K562 (cell line): ENCODE measurements around the gene ADARB2. TPM values are rescaled to one million over a fixed set of nuclear protein-coding genes. Genes with fewer than 3 reads are reported as not detected.

ENCODE experiments used
- ATAC-seq: fragments of 200-7000 bp; cut with Tn5 transposase; 3 replicates; pipeline ENCODE4 v1.9.1; 2020; ENCODE audit warnings: moderate library complexity
- BruUV-seq: library from RNA; stranded (reverse); fragments of 400-500 nt; replicated peaks from 2 replicates; lab custom pipeline; 2021; lab: Mats Ljungman, UMichigan
- CTCF ChIA-PET: fragments of 300-600 bp; formaldehyde crosslinking; extraction: SDS; loops from one replicate; lab custom pipeline; 2021; ENCODE audit warnings: low intra/inter-chr PET ratio; lab: Yijun Ruan, JAX
- POLR2A ChIA-PET: fragments of 300-600, 350-650 bp; sonication (Branson Sonifier 250); formaldehyde crosslinking; extraction: SDS; loops from one replicate; lab custom pipeline; 2021; ENCODE audit warnings: antibody characterized with exemption, inconsistent platforms; lab: Yijun Ruan, JAX
- DNase-seq, 4 experiments: peaks; one replicate each; pipeline versions ENCODE4 v3.0.0 to v3.0.0-alpha.2; 2011 to 2018; ENCODE audit warnings: low spot score in 3 of 4, mixed read lengths in 3 of 4; ENCODE audit errors: extremely low read depth in 1 of 4
- FAIRE-seq: peaks from 2 replicates; lab custom pipeline; 2011; peaks lifted over from hg19 to GRCh38; lab: Jason Lieb, UNC
- H2AFZ ChIP-seq: 2 replicates; pipeline ENCODE4 v1.6.0; 2011; ENCODE audit warnings: low read depth, low read length, control low read depth, inconsistent platforms
- H3K27ac ChIP-seq: fragments of 200-600 bp; 3 replicates; pipeline ENCODE4 v1.8.0; 2011; ENCODE audit warnings: low read depth, mild to moderate bottlenecking, control low read depth, inconsistent platforms, low read length, moderate library complexity, mixed read lengths; ENCODE audit errors: extremely low read depth
- H3K27me3 ChIP-seq, 2 experiments: fragments of 300-600 bp in 1 of 2; 2 replicates in 1 of 2; 3 replicates in 1 of 2; pipeline versions ENCODE4 v1.6.0 to v1.8.0; 2011; ENCODE audit warnings: inconsistent platforms in 2 of 2, low read length in 2 of 2, mild to moderate bottlenecking in 1 of 2, mixed read lengths in 1 of 2, moderate library complexity in 1 of 2; ENCODE audit not compliant: control insufficient read depth in 2 of 2, insufficient read depth in 2 of 2
- H3K36me3 ChIP-seq: fragments of 300-600 bp; 3 replicates; pipeline ENCODE4 v1.8.0; 2011; ENCODE audit warnings: mild to moderate bottlenecking, low read length, inconsistent platforms; ENCODE audit not compliant: control insufficient read depth, insufficient read depth
- H3K4me1 ChIP-seq, 2 experiments: fragments of 200-600 bp in 1 of 2; replicated peaks in 1 of 2; 2 replicates in 1 of 2; 3 replicates in 1 of 2; pipeline versions ENCODE4 v1.5.1 to v1.8.0; 2011; ENCODE audit warnings: inconsistent platforms in 2 of 2, low read length in 2 of 2, mild to moderate bottlenecking in 1 of 2, mixed read lengths in 1 of 2, moderate library complexity in 1 of 2; ENCODE audit not compliant: control insufficient read depth in 2 of 2, insufficient read depth in 2 of 2
- H3K4me2 ChIP-seq: 2 replicates; pipeline ENCODE4 v1.6.1; 2011; ENCODE audit warnings: low read length, control low read depth, inconsistent platforms, mixed read lengths; ENCODE audit not compliant: insufficient read depth
- H3K4me3 ChIP-seq: fragments of 200-600 bp; sonication (generic), shearing (Covaris generic); 2 replicates; pipeline ENCODE4 v1.5.1; 2016; ENCODE audit warnings: control low read depth, inconsistent platforms
- H3K79me2 ChIP-seq: fragments of 200-600 bp; 3 replicates; pipeline ENCODE4 v1.8.0; 2011; ENCODE audit warnings: low read length, inconsistent platforms; ENCODE audit not compliant: control insufficient read depth, insufficient read depth
- H3K9ac ChIP-seq, 2 experiments: 2 replicates each; pipeline versions ENCODE4 v1.6.0 to v1.6.1; 2011; ENCODE audit warnings: low read depth in 2 of 2, low read length in 2 of 2, control low read depth in 1 of 2, inconsistent platforms in 1 of 2, mild to moderate bottlenecking in 1 of 2, mixed read lengths in 1 of 2; ENCODE audit not compliant: insufficient read depth in 1 of 2
- H3K9me1 ChIP-seq: one replicate; pipeline ENCODE4 v1.6.0; 2011; ENCODE audit warnings: inconsistent platforms, mild to moderate bottlenecking, low read length, moderate library complexity; ENCODE audit not compliant: control insufficient read depth, insufficient read depth
- H3K9me3 ChIP-seq: replicated peaks from 2 replicates; pipeline ENCODE4 v1.5.1; 2011; ENCODE audit warnings: low read depth, low read length, inconsistent platforms; ENCODE audit not compliant: control insufficient read depth, insufficient read depth
- H4K20me1 ChIP-seq: replicated peaks from 2 replicates; pipeline ENCODE4 v1.6.1; 2011; ENCODE audit warnings: low read length, inconsistent platforms, mixed read lengths; ENCODE audit not compliant: control insufficient read depth, insufficient read depth
- CAMTA2 ChIP-seq: fragments of 250-450 bp; sonication (Bioruptor Pico); conservative IDR thresholded peaks from 2 replicates; pipeline ENCODE4 v1.5.1; 2022
- CBX3 ChIP-seq, 2 experiments: IDR thresholded peaks; 1 replicate in 1 of 2; 2 replicates in 1 of 2; pipeline ENCODE4 v1.6.1; 2012; ENCODE audit warnings: inconsistent platforms in 2 of 2, low read length in 2 of 2, borderline replicate concordance in 1 of 2, control low read depth in 1 of 2
- FOXJ2 ChIP-seq: fragments of 200-800 bp; sonication (Bioruptor generic); IDR thresholded peaks from 2 replicates; pipeline ENCODE4 v1.6.1; 2016; ENCODE audit warnings: missing genetic modification characterization, missing compliant biosample characterization
- GTF2B ChIP-seq: IDR thresholded peaks from 2 replicates; pipeline ENCODE4 v1.6.1; 2011; ENCODE audit not compliant: insufficient read length; ENCODE audit errors: extremely low read depth
- MECOM ChIP-seq: fragments of 250-450 bp; sonication (Bioruptor Pico); IDR thresholded peaks from 2 replicates; pipeline ENCODE4 v1.8.0; 2022; ENCODE audit warnings: inconsistent platforms
- NR4A1 ChIP-seq, 2 experiments: fragments of 250-450 bp in 1 of 2; fragments of 450-650 bp in 1 of 2; sonication (Bioruptor Pico) in 1 of 2; IDR thresholded peaks; 2 replicates each; pipeline versions ENCODE4 v1.4.0 to v1.6.1; 2016 to 2020; ENCODE audit warnings: mild to moderate bottlenecking in 2 of 2, missing compliant biosample characterization in 1 of 2, missing genetic modification characterization in 1 of 2, moderate library complexity in 1 of 2
- RB1 ChIP-seq: fragments of 450-650 bp; IDR thresholded peaks from 2 replicates; pipeline ENCODE4 v1.6.1; 2017; ENCODE audit warnings: low read depth, mild to moderate bottlenecking
- TAF15 ChIP-seq: fragments of 200-400 bp; formaldehyde crosslinking; IDR thresholded peaks from 2 replicates; pipeline ENCODE4 v1.6.1; 2017; ENCODE audit warnings: mild to moderate bottlenecking, low read depth, low read length, moderate library complexity
- USF1 ChIP-seq: sonication (generic); formaldehyde crosslinking; IDR thresholded peaks from 2 replicates; pipeline ENCODE4 v1.9.0; 2022; ENCODE audit warnings: mild to moderate bottlenecking, missing genetic modification reagents
- ZNF133 ChIP-seq: fragments of 250-450 bp; sonication (Bioruptor Pico); IDR thresholded peaks from 2 replicates; pipeline ENCODE4 v1.4.0; 2020; ENCODE audit warnings: mild to moderate bottlenecking
- ZNF197 ChIP-seq: fragments of 200-800 bp; sonication (Bioruptor generic); IDR thresholded peaks from 2 replicates; pipeline ENCODE4 v1.6.1; 2016; ENCODE audit warnings: low read depth, missing genetic modification characterization, missing compliant biosample characterization
- WGBS: fragments of 100-300 bp; shearing (Covaris generic); methylation state at CpG from one replicate; pipeline ENCODE4 v1.1.6; 2016; ENCODE audit warnings: low coverage, mixed read lengths; ENCODE audit not compliant: insufficient coverage; ENCODE audit errors: missing lambda C conversion rate; 5-methylcytosine and 5-hydroxymethylcytosine counted together
- in situ Hi-C: fragments of 300-500 bp; cut with MboI; formaldehyde crosslinking; loops from 4 replicates; pipeline ENCODE4 v1.15.0; 2018; ENCODE audit warnings: inconsistent platforms, mixed read lengths
- intact Hi-C: fragments of 100-400 bp; cut with micrococcal nuclease; formaldehyde crosslinking; loops from 2 replicates; pipeline ENCODE4 v1.14.2; 2022
- polyA plus RNA-seq, 8 experiments: library from polyadenylated mRNA; depleted of rRNA in 4 of 8; stranded (reverse) in 5 of 8; unstranded in 3 of 8; fragments of >200 nt; fragmentation: Nextera tagmentation in 2 of 8; fragmentation: Illumina TruSeq in 1 of 8; extraction: Ambion mirVana in 2 of 8; extraction: Trizol in 1 of 8; gene quantifications; 2 replicates each; pipeline versions ENCODE4 v1.2.1 to v1.2.3, GENCODE V29; 2011 to 2014; ENCODE audit warnings: inconsistent platforms in 1 of 8, missing spikeins in 1 of 8
- total RNA-seq, 7 experiments: library from RNA; depleted of rRNA in 6 of 7; stranded (reverse); fragments of >200 nt in 6 of 7; fragmentation: Illumina TruSeq in 2 of 7; extraction: Trizol in 2 of 7; gene quantifications; 2 replicates each; pipeline versions ENCODE4 v1.2.1 to v1.2.3, GENCODE V29; 2011 to 2021; ENCODE audit warnings: low replicate concordance in 1 of 7

ADARB2 gene
- total and polyA plus RNA-seq, 9 of the 15 experiments (the other 6 are each of a cell fraction or from before 2014, with no cell fraction given): not detected

- POLR2A ChIA-PET: interaction anchor here (0.9 to 1.8 kb wide), 3 partner anchors 9 to 15 kb away, joined by 5 to 10 read pairs (median 5); no protein-coding TSS in a partner anchor
- H2AFZ ChIP-seq: no peak overlapping the region
- TF ChIP-seq CBX3 (IDR thresholded peaks at IDR 0.05; ENCODE audit: borderline replicate concordance in 1 of 2, low read length in 2 of 2) (no peak), NR4A1 (CRISPR knock-in tag; IDR thresholded peaks at IDR 0.05) (no peak), NR4A1 (tag; IDR thresholded peaks at IDR 0.05) (no peak), FOXJ2 (tag) (no peak), MECOM (CRISPR knock-in tag) (no peak), TAF15 (no peak), ZNF133 (CRISPR knock-in tag) (no peak), USF1 (no peak), CAMTA2 (no peak), ZNF197 (no peak), RB1 (no peak), GTF2B (no peak)
- TF ChIP-seq, all 486 proteins: peak for 0
- WGBS: 24% methylated on average over 18 of the region's 18 CpGs
- in situ Hi-C loops (no loop called here), intact Hi-C loops (no loop called here)
- Histone ChIP-seq H3K9ac (no peak overlapping the region), H3K9me3 (no peaks in the 10 kb centered on the region), H3K4me2 (no peak overlapping the region), H3K9me1 (no peaks in the 10 kb centered on the region), H3K4me1 (peaks cover 0 to 9% of the 10 kb centered on the region in 2 experiments; a peak in 3 of 5 replicates), H3K36me3 (no peaks in the 10 kb centered on the region), H3K79me2 (no peaks in the 10 kb centered on the region), H3K4me3 (no peak overlapping the region), H3K27me3 (peaks cover 39 to 62% of the 10 kb centered on the region in 2 experiments), H3K27ac (no peak overlapping the region), H4K20me1 (peaks cover 24% of the 10 kb centered on the region)
- BruUV-seq: no TSS peak
- ATAC-seq (no peak), DNase-seq (no peak), FAIRE-seq (no peak)
- CTCF ChIA-PET: no interaction called here
Observed at GRCh38 chr10:1244493-1244892, 492.8 kb downstream of the ADARB2 start.
